ENCODE results near the gene RGS10. TPM values are rescaled to one million over a fixed set of nuclear protein-coding genes. Genes with fewer than 3 reads are reported as not detected.

The RGS10 gene
- polyA plus RNA-seq, 4 donors: 32.7 to 39.4 (median 36.2) TPM

- DNase-seq (ENCODE audit: low read depth in 4 of 4, low spot score in 3 of 4): no peak
Measured at GRCh38 chr10:119520283-119520682, 22.2 kb downstream of the RGS10 start.

GRCh38 chr10:119518936-119519335 lies 23.6 kb downstream of the RGS10 start:
- DNase-seq (ENCODE audit: low read depth in 4 of 4, low spot score in 3 of 4): no peak

GRCh38 chr10:119518176-119518575 lies 24.3 kb downstream of the RGS10 start:
- no peak for DNase-seq (ENCODE audit: low read depth in 4 of 4, low spot score in 3 of 4)

- DNase-seq (ENCODE audit: low read depth in 4 of 4, low spot score in 3 of 4): no peak
Measured at GRCh38 chr10:119517235-119518141, 25.0 kb downstream of the RGS10 start.

GRCh38 chr10:119516381-119517234 lies 25.9 kb downstream of the RGS10 start:
- no peak for DNase-seq (ENCODE audit: low read depth in 4 of 4, low spot score in 3 of 4)

- no peak for DNase-seq (ENCODE audit: low read depth in 4 of 4, low spot score in 3 of 4)
Measured at GRCh38 chr10:119515511-119516045, 26.9 kb downstream of the RGS10 start.

GRCh38 chr10:119514819-119515218 lies 27.7 kb downstream of the RGS10 start:
- DNase-seq (ENCODE audit: low read depth in 4 of 4, low spot score in 3 of 4): no peak

GRCh38 chr10:119511828-119512515 lies 30.5 kb downstream of the RGS10 start:
- DNase-seq (ENCODE audit: low read depth in 4 of 4, low spot score in 3 of 4): no peak

- DNase-seq (ENCODE audit: low read depth in 4 of 4, low spot score in 3 of 4): no peak
Measured at GRCh38 chr10:119509909-119510451, 32.5 kb downstream of the RGS10 start.

GRCh38 chr10:119507115-119507514 lies 35.4 kb downstream of the RGS10 start:
- DNase-seq (ENCODE audit: low read depth in 4 of 4, low spot score in 3 of 4): no peak

- DNase-seq (ENCODE audit: low read depth in 4 of 4, low spot score in 3 of 4): no peak
Measured at GRCh38 chr10:119505588-119506315, 36.8 kb downstream of the RGS10 start.

GRCh38 chr10:119505131-119505551 lies 37.4 kb downstream of the RGS10 start:
- no peak for DNase-seq (ENCODE audit: low read depth in 4 of 4, low spot score in 3 of 4)

- no peak for DNase-seq (ENCODE audit: low read depth in 4 of 4, low spot score in 3 of 4)
Measured at GRCh38 chr10:119504651-119505050, 37.9 kb downstream of the RGS10 start.

GRCh38 chr10:119503821-119504220 lies 38.7 kb downstream of the RGS10 start:
- DNase-seq (ENCODE audit: low read depth in 4 of 4, low spot score in 3 of 4): no peak

GRCh38 chr10:119502618-119503155 lies 39.8 kb downstream of the RGS10 start:
- no peak for DNase-seq (ENCODE audit: low read depth in 4 of 4, low spot score in 3 of 4)

GRCh38 chr10:119502209-119502608 lies 40.3 kb downstream of the RGS10 start:
- DNase-seq (ENCODE audit: low read depth in 4 of 4, low spot score in 3 of 4): no peak

- no peak for DNase-seq (ENCODE audit: low read depth in 4 of 4, low spot score in 3 of 4)
Measured at GRCh38 chr10:119501690-119502089, 40.8 kb downstream of the RGS10 start.

GRCh38 chr10:119500821-119501220 lies 41.7 kb downstream of the RGS10 start:
- DNase-seq (ENCODE audit: low read depth in 4 of 4, low spot score in 3 of 4): no peak

GRCh38 chr10:119500123-119500795 lies 42.3 kb downstream of the RGS10 start:
- DNase-seq (ENCODE audit: low read depth in 4 of 4, low spot score in 3 of 4): no peak

All from left renal pelvis (tissue), 4 donors.